MM.1S (cell line): ENCODE data around the gene PALM2AKAP2.

Experiments used
- CTCF ChIP-seq: fragments of 300-600 bp; sonication (generic); IDR thresholded peaks from 2 replicates; pipeline ENCODE4 v1.5.1; 2016; ENCODE audit warnings: antibody characterized with exemption, low read length, mixed read lengths
- EZH2 ChIP-seq: fragments of 300-600 bp; sonication (generic); optimal IDR thresholded peaks from 2 replicates; pipeline ENCODE3; 2017; ENCODE audit warnings: low read depth, mild to moderate bottlenecking, antibody characterized with exemption, low read length, mixed read lengths
- EZH2phosphoT487 ChIP-seq: fragments of 300-600 bp; sonication (generic); IDR thresholded peaks from 2 replicates; pipeline ENCODE4 v1.6.1; 2018; ENCODE audit warnings: antibody characterized with exemption, low read length

GRCh38 chr9:109793921-109794320, 13.9 kb downstream of the PALM2AKAP2 start:
- no peak for TF ChIP-seq EZH2phosphoT487
- TF ChIP-seq CTCF = no peak
- no peak for TF ChIP-seq EZH2
